Measurements from ENCODE around the gene ELMO2.
A peak's percentile ranks its signal among the peaks of the same experiment; 100 is the strongest.

Gene ELMO2

DNA sequence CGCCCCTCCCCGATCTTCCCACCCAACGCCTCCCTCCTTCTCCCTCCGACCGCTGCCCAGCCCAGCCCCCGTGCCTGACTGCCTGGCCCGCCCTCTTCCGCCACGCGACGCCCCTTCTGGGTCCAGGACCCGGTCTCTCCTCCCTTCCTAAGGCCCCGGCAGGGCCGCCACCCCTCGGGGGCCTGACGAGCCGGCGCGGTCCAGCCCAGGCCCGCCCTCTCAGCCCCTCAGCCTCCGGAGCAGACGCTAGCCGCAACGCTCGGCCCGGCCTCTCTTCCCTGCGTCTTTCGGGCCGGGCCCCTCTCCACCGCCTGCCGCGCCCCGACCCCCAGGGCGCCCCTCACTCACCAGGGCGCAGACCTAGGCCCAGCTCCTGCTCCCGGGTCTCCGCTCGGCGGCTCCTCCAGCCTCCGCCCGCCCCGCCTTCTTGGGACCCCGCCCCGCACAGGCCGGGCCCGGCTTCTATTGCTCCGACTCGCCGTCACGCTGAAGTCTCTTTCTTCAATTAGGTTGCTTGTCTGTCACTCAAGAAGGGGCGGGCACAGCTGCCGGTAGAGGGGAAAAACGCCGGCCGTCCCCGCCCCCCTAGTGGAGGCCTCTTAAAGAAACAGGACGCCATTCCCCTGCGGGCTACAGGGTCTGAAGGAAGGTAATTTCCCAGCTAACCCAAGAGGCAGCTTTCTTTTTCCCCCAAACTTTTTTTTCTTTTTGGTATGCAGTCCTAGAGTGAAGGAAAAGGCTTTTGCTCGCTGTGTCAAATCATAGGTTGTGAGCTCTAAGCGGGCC is at the start of gene ELMO2 (continued):
- TF ChIP-seq SALL2 (tag by site-specific recombination; IDR thresholded peaks at IDR 0.05; ENCODE audit: borderline replicate concordance) (no peak), FEZF1 (tag by site-specific recombination; IDR thresholded peaks at IDR 0.05) (no peak), KLF9 (tag by site-specific recombination; IDR thresholded peaks at IDR 0.05; ENCODE audit: low read depth) (peak; percentile 84), ZEB2 (tag by site-specific recombination; IDR thresholded peaks at IDR 0.05) (peak; percentile 60; the same call in 1 of the 2 replicates), KLF8 (tag by site-specific recombination; IDR thresholded peaks at IDR 0.05) (peak; percentile 90), SP3 (tag by site-specific recombination; IDR thresholded peaks at IDR 0.05) (peak; percentile 96), ZBTB7A (tag by site-specific recombination; IDR thresholded peaks at IDR 0.05; ENCODE audit: low read depth) (no peak), GFI1B (tag by site-specific recombination; IDR thresholded peaks at IDR 0.05) (no peak), ZNF501 (tag by site-specific recombination; IDR thresholded peaks at IDR 0.05) (no peak), SP7 (tag by site-specific recombination; IDR thresholded peaks at IDR 0.05) (peak; percentile 54; the same call in 1 of the 2 replicates), ZNF248 (tag by site-specific recombination; IDR thresholded peaks at IDR 0.05) (no peak)
- TF ChIP-seq, protein P1, sequence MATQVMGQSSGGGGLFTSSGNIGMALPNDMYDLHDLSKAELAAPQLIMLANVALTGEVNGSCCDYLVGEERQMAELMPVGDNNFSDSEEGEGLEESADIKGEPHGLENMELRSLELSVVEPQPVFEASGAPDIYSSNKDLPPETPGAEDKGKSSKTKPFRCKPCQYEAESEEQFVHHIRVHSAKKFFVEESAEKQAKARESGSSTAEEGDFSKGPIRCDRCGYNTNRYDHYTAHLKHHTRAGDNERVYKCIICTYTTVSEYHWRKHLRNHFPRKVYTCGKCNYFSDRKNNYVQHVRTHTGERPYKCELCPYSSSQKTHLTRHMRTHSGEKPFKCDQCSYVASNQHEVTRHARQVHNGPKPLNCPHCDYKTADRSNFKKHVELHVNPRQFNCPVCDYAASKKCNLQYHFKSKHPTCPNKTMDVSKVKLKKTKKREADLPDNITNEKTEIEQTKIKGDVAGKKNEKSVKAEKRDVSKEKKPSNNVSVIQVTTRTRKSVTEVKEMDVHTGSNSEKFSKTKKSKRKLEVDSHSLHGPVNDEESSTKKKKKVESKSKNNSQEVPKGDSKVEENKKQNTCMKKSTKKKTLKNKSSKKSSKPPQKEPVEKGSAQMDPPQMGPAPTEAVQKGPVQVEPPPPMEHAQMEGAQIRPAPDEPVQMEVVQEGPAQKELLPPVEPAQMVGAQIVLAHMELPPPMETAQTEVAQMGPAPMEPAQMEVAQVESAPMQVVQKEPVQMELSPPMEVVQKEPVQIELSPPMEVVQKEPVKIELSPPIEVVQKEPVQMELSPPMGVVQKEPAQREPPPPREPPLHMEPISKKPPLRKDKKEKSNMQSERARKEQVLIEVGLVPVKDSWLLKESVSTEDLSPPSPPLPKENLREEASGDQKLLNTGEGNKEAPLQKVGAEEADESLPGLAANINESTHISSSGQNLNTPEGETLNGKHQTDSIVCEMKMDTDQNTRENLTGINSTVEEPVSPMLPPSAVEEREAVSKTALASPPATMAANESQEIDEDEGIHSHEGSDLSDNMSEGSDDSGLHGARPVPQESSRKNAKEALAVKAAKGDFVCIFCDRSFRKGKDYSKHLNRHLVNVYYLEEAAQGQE (tag by site-specific recombination; IDR thresholded peaks at IDR 0.05), result peak; percentile 23; the same call in 1 of the 2 replicates
- TF ChIP-seq, protein P2, sequence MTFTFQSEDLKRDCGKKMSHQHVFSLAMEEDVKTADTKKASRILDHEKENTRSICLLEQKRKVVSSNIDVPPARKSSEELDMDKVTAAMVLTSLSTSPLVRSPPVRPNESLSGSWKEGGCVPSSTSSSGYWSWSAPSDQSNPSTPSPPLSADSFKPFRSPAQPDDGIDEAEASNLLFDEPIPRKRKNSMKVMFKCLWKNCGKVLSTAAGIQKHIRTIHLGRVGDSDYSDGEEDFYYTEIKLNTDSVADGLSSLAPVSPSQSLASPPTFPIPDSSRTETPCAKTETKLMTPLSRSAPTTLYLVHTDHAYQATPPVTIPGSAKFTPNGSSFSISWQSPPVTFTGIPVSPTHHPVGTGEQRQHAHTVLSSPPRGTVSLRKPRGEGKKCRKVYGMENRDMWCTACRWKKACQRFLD (tag by site-specific recombination; IDR thresholded peaks at IDR 0.05), result peak; percentile 84; the same call in 1 of the 2 replicates
- TF ChIP-seq, protein P3, sequence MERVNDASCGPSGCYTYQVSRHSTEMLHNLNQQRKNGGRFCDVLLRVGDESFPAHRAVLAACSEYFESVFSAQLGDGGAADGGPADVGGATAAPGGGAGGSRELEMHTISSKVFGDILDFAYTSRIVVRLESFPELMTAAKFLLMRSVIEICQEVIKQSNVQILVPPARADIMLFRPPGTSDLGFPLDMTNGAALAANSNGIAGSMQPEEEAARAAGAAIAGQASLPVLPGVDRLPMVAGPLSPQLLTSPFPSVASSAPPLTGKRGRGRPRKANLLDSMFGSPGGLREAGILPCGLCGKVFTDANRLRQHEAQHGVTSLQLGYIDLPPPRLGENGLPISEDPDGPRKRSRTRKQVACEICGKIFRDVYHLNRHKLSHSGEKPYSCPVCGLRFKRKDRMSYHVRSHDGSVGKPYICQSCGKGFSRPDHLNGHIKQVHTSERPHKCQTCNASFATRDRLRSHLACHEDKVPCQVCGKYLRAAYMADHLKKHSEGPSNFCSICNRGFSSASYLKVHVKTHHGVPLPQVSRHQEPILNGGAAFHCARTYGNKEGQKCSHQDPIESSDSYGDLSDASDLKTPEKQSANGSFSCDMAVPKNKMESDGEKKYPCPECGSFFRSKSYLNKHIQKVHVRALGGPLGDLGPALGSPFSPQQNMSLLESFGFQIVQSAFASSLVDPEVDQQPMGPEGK (tag by site-specific recombination; IDR thresholded peaks at IDR 0.05), result peak; percentile 90
- TF ChIP-seq, protein P4, sequence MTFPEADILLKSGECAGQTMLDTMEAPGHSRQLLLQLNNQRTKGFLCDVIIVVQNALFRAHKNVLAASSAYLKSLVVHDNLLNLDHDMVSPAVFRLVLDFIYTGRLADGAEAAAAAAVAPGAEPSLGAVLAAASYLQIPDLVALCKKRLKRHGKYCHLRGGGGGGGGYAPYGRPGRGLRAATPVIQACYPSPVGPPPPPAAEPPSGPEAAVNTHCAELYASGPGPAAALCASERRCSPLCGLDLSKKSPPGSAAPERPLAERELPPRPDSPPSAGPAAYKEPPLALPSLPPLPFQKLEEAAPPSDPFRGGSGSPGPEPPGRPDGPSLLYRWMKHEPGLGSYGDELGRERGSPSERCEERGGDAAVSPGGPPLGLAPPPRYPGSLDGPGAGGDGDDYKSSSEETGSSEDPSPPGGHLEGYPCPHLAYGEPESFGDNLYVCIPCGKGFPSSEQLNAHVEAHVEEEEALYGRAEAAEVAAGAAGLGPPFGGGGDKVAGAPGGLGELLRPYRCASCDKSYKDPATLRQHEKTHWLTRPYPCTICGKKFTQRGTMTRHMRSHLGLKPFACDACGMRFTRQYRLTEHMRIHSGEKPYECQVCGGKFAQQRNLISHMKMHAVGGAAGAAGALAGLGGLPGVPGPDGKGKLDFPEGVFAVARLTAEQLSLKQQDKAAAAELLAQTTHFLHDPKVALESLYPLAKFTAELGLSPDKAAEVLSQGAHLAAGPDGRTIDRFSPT (tag by site-specific recombination; IDR thresholded peaks at IDR 0.05), result no peak; the same call in 1 of the 2 replicates
- TF ChIP-seq, protein P5, sequence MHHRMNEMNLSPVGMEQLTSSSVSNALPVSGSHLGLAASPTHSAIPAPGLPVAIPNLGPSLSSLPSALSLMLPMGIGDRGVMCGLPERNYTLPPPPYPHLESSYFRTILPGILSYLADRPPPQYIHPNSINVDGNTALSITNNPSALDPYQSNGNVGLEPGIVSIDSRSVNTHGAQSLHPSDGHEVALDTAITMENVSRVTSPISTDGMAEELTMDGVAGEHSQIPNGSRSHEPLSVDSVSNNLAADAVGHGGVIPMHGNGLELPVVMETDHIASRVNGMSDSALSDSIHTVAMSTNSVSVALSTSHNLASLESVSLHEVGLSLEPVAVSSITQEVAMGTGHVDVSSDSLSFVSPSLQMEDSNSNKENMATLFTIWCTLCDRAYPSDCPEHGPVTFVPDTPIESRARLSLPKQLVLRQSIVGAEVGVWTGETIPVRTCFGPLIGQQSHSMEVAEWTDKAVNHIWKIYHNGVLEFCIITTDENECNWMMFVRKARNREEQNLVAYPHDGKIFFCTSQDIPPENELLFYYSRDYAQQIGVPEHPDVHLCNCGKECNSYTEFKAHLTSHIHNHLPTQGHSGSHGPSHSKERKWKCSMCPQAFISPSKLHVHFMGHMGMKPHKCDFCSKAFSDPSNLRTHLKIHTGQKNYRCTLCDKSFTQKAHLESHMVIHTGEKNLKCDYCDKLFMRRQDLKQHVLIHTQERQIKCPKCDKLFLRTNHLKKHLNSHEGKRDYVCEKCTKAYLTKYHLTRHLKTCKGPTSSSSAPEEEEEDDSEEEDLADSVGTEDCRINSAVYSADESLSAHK (tag by site-specific recombination; IDR thresholded peaks at IDR 0.05), result no peak
- TF ChIP-seq, protein P6, sequence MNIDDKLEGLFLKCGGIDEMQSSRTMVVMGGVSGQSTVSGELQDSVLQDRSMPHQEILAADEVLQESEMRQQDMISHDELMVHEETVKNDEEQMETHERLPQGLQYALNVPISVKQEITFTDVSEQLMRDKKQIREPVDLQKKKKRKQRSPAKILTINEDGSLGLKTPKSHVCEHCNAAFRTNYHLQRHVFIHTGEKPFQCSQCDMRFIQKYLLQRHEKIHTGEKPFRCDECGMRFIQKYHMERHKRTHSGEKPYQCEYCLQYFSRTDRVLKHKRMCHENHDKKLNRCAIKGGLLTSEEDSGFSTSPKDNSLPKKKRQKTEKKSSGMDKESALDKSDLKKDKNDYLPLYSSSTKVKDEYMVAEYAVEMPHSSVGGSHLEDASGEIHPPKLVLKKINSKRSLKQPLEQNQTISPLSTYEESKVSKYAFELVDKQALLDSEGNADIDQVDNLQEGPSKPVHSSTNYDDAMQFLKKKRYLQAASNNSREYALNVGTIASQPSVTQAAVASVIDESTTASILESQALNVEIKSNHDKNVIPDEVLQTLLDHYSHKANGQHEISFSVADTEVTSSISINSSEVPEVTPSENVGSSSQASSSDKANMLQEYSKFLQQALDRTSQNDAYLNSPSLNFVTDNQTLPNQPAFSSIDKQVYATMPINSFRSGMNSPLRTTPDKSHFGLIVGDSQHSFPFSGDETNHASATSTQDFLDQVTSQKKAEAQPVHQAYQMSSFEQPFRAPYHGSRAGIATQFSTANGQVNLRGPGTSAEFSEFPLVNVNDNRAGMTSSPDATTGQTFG (tag by site-specific recombination; IDR thresholded peaks at IDR 0.05; ENCODE audit: borderline replicate concordance), result no peak
- TF ChIP-seq, protein P7, sequence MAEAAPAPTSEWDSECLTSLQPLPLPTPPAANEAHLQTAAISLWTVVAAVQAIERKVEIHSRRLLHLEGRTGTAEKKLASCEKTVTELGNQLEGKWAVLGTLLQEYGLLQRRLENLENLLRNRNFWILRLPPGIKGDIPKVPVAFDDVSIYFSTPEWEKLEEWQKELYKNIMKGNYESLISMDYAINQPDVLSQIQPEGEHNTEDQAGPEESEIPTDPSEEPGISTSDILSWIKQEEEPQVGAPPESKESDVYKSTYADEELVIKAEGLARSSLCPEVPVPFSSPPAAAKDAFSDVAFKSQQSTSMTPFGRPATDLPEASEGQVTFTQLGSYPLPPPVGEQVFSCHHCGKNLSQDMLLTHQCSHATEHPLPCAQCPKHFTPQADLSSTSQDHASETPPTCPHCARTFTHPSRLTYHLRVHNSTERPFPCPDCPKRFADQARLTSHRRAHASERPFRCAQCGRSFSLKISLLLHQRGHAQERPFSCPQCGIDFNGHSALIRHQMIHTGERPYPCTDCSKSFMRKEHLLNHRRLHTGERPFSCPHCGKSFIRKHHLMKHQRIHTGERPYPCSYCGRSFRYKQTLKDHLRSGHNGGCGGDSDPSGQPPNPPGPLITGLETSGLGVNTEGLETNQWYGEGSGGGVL (tag by site-specific recombination; IDR thresholded peaks at IDR 0.05), result peak; percentile 91
- TF ChIP-seq, protein P8, sequence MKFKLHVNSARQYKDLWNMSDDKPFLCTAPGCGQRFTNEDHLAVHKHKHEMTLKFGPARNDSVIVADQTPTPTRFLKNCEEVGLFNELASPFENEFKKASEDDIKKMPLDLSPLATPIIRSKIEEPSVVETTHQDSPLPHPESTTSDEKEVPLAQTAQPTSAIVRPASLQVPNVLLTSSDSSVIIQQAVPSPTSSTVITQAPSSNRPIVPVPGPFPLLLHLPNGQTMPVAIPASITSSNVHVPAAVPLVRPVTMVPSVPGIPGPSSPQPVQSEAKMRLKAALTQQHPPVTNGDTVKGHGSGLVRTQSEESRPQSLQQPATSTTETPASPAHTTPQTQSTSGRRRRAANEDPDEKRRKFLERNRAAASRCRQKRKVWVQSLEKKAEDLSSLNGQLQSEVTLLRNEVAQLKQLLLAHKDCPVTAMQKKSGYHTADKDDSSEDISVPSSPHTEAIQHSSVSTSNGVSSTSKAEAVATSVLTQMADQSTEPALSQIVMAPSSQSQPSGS (tag by site-specific recombination; IDR thresholded peaks at IDR 0.05; ENCODE audit: low read depth), result no peak

Measured in HEK293 (cell line).